NCI-H1436 treated with DMSO at 0.1 percent for 48 hours (cell line): ENCODE results near the gene SPSB4.

Experiments used
- DNase-seq: peaks from one replicate; lab custom pipeline; 2025; lab: John Stamatoyannopoulos, UW

The SPSB4 gene

DNA sequence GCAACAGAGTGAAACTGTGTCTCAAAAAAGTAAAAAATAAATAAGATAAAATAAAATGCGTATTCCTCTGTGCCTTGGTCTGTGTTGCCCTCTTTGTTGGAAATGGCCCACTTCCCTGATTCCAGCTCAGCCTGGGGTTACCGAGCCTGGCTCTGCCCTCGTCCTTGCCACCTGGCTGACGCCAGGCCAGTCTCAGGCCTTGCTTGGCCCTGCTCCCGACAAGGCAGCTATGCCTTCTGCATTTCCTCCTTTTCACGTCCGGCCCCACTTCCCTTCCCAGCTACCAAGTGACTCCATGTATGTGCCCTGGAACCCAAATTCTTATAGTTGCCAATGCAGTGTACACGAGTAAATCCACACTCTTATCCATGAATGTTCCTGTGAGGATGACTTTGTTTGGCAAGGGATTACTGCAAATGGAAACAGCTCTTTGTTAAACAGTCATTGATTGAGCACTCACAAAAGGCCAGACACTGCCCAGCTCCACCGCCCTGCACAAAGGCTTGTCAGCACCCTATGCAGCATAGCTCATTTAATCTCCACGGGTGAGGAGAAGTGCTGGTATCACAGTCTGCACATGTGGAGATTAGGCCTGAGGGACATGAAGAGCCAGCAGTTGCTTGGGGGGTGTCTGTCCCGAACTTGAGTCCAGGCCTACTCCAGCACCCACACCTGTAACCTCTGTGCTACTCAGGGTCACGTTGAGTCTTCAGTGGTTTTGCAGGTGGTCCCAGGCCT lies 25.1 kb downstream of the SPSB4 start:
- DNase-seq = no peak

DNA sequence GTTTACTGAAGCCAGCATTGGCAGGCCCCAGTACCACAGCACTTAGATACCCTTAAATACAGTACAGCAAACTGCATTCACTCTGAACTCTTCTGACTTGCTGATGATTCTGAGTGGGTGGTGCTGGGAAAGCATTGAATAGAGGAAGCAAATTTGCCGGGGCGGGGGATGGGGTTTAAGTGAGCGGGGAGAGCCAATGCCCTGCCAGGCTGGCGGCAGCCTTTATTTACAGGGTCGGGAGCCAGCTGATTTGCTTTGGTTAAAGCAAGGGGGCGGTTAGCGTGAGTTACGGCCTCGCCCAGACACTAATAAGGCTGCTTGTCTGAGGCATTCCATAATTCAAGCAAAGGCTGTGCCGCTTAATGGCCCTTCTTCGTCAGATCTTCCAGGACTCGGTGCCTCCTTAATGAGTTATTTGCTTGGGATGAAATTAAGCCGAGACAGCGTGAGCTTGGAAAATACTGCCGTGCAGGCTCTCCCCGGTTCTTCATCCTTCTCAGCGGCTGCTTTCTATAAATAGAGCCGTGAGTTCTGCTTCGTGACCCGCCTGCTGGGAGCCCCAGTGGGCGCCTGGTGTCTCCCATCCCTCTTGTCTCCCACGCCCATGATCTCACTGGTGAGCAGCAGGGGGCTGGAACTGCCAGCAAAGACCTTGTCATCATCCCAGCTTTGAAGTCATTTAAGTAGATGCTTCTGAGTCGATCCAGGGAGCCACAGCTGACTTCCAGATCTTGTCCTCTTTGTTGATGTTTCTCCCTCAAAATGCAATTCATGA lies 25.8 kb downstream of the SPSB4 start:
- peak; percentile 69 for DNase-seq

DNA sequence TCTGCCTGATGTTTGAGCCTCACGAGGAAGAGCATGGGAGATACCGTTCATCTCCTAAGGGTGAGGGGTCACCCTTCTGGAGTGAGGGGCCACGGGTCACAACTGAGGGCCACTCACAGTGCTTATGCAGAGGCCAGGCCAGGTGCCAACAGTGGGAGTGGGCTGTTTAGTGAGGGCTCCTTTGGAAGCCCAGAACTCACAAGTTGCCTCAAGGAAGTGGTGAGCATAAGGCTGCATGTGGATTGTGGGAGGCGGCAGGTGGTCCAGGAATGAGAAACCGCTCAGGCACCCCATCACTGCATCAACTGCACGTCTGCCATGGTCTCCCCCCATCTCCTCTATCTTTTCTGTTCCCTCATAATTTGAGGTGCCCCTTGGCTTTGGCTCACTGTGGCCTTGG lies 26.5 kb downstream of the SPSB4 start:
- no peak for DNase-seq

DNA sequence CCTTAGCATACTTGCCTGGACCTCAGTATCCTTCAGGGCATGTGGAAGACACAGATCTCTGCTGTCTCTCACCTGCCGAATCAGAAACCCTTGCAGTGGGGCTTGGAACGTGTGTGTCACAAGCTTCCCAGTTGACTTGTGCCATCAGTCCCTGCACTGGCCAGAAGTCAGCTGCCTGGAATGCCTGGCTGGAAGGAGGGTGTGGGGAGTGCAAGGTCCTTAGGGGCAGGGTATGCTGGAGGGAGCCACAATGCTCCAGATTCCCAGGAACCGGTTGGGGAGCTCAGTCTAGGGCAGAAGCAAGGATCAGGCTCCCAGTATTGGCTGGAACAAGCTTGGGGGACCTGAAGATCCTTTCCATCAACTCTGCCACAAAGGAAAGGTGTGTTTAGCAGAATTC lies 27.1 kb downstream of the SPSB4 start:
- DNase-seq = no peak

DNA sequence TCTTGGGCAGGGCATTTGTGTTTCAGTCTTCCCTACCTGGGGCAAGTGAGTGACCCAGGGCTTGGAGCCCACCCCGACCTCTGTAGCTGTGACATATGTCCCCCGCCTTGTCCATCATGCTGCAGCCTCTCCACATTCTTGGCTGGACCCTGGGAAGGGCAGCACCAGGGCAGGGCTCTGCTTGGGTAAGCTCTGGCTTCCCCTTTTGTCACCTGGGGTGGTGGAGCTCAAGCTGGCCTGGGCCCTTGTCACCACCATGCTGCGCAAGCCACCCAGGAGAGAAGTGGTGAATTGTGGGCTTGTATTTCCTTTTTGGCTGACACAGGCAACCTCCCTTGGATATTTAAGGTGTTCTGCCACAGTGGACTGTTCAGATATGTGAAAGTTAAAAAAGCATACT lies 29.3 kb downstream of the SPSB4 start:
- no peak for DNase-seq

DNA sequence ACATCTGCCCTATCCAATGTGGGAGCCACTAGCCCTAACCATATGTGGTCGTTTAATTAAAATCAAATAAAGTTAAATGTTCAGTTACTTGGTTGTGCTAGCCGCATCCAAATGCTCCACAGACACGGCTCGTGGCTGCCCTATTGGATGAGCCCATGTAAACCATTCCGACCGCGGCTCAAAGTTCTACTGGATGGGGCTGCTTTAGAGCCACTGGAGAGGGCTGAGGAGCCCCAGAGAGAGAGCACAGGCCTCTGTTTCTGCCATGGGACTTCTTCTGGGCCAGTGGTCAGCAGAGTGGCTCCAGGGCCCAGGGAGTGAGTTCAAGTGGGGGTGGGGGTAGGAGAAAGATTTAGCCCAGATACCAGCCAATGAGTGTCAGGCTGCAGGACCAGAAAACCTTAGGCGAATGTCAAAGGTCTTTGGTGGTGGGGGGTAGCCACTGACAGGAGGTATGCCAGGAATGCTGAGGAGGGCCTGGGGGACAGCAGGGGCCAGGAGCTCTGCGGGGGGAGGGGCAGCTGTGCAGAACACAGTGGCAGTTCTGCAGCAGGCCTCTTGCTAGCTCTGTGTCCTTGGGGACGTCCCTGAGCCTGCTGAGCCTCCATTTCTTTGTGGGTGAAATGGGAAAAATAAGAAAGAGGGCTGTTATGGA lies 30.1 kb downstream of the SPSB4 start:
- no peak for DNase-seq

DNA sequence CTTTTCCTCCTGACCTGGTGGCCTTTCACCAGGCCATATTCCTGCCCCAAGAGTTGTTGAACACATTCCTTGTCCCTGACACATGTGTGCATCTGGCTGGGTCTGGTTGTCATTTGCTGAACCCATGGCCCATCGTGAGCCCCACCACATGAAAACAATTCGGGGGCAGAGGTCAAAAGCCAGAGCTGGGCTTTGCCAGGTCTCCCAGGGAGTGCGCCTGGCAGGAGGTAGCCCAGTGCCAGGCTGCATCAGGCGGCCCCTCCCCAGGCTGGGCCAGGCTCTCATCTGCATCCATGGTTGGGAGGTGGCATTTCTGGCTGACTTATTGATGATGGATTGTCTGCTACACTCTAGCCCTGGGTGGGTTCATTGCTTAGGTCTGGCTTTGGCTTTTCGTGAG lies 30.9 kb downstream of the SPSB4 start:
- no peak for DNase-seq

DNA sequence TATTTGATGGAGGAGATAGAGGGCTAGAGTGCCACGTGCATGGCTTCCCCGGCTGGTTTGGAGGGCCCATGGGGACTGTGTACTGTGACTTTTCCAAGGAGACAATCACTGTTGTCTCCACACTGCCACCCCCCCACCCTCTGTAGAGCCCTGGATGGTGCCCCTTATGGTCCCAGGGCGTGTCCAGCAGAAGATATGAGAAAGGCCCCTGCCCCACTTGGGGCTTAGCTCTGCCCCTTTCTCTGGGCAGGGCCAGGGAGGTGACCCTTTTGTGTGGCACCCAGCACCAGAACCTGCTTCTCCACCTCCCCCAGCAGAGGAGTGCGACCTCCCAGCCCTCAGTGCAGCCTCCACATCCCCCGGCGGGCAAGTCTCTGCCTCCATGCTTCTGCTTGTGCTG lies 32.1 kb downstream of the SPSB4 start:
- no peak for DNase-seq

DNA sequence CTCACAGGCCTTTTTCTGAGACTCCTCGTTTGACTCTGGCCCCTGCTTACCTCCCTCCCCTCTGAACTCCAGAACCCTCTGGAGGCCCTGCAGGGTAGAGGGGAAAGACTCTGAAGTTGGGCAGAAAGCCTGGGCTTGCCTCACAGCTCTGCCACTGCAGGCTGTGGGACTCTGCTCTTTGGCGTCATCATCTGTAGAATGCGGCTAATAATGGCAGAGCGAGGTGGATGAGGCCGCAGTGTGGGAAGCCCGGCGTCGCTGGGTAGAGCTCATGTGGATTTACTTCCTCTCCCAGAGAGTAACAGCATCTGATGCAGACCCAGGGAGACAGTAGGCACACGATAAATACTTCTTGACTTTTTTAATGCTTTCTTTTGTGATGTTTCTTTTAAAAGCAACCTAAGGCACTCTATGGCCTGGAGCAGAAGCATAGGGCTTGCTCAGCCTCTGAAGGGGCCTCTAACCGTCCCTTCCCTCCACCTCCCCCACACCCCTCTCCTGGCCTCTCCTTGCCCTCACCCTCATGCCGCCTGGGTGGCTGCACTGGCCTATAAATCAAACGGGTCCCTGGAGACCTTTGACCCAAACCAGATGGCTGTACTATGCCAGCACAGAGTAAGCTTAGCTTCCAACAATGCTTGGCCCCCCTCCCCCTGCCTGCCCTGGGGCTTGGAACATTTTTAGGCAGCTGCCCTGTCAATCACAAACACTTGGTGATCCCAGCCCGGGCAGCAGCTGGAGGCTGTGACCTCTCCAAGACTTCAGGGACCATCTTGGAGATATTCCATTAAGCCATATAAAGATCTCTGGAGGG lies 32.9 kb downstream of the SPSB4 start:
- no peak for DNase-seq

DNA sequence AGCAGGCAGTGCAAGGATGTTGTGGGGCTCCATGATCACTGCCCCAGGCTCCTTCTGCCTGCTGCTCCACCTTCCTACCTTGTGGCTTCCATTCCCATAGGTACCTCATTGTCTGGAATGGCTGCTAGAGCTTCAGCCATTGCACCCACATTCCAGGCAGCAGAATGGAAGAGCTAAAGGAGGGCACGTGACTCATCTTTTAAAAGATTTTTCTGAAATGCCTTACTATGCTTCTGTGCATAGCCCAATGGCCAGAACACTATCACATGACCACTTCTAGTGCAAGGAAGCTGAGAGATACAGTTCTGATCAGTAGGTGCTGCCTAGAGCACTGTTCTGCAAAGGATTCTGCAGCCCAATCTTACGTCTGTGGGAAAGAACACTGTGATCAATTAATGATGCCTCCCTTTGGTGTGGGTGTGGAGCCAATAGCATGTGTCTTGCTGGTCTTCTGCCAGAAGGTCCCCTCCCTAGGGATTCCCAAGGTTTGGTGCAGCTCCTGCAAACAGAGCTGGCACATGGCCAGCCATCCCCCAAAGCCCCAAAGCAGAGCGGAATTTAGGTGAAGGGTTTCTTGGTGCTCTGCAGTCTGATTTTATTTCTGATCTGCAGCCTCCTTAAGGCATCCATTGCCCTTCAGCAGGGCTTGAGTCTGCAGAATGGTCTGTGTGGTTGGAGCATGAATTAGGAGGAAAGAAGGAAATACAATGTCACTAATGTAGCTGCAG lies 34.4 kb downstream of the SPSB4 start:
- DNase-seq = no peak

DNA sequence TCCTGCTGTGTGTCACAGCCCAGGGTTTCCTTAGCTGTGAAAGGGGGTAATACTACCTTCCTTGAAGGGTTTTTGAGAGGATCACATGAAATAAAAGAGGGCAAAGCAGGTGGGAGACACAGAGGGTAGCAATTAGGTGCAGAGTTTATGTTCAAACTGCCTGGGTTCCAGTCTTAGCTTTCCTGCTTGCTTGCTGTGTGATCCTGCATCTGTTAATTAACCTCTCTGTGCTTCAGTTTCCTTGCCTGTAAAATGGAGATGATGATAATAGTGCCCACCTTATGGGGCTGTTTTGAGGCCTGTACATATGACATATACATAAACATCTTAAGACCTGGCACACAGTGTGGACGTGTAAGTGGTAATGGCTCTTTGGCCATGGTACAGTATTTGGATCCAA lies 35.0 kb downstream of the SPSB4 start:
- no peak for DNase-seq

DNA sequence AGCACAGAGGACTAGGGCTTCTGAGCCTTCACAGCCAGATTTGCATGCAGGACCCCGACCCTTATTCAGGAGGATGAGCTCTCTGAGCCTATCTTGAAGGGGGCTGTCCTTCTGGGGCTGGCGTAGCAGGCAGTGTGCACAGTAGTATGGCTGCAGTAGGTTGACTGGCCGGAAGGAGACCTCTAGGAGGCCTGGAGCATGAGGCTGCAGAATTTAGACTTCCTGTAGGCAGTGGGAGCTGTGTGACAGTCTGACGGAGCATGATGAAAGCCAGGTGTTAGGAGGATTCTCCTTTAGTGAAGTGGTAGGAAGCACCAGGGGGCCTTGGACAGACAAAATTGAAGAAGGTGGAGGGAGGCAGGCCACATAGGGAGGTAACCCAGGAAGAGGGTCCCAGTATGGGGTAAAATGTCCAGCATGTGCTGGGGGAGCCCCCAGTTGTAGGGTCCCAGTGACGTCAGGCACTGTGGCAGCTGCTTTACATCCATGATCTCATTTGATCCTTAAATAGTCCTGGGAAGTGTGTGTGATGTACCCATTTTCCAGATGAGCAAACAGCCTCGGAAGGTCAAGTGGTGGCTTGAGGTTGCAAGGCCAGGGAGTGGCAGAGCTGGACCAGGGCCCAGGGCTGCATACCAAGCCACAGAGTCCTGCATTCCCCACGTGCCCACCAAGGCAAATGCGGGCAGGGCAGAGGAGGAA lies 36.1 kb downstream of the SPSB4 start:
- no peak for DNase-seq

DNA sequence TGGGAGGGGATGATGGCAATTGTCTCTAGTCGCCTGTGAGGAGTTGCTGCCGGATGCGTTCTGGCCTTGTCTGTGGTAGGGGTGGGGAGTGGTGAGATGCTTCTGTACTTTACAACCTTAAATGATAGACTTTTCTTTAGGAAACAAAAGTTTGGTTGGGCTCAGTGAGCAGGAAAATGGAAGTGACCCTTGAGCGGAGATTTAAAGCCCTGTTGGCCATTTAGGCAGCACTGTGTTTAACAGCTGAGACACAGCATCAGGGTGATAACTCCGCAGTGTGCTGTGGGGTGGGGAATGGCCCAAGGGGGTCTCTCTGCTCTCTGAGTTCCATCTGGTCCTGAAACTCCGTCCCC lies 36.6 kb downstream of the SPSB4 start:
- DNase-seq = no peak

DNA sequence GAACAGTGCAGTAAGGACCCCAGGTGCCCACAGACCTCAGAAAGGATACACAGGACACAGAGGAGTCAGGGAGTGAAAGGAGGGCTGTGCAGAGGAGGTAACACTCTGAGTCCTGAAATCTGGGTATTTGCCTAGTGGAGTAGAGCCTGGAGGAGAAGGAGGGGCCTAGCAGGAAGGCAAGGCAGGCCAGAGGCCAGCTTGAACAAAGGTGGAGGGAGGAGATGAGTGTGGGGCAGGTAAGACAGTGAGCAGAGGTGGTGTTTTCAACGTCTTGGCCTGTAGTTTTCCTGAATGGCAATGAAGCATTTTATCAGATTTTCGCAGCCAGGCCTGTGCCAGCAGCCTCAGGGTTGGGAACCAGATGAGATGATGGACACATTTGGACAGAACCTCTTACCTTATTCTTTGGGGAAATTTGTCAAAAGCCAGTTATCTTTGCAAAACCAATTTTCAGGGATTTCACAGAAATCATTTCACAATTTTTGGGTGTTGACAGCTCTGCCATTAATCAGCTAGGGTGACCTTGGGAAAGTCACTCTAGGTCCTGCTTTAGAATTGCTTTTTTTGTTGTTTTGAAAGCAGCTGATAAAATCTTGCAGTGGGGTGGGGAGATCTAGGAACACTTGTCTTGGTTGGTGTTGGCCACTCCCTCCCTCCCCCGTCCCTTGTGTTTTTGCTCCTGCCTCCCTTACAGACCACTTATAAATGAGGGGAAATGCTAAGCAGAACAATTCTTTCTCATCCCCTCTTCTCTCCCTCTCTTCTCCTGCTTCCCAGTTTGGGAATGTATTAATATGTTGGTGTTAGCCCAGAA lies 38.4 kb downstream of the SPSB4 start:
- no peak for DNase-seq

DNA sequence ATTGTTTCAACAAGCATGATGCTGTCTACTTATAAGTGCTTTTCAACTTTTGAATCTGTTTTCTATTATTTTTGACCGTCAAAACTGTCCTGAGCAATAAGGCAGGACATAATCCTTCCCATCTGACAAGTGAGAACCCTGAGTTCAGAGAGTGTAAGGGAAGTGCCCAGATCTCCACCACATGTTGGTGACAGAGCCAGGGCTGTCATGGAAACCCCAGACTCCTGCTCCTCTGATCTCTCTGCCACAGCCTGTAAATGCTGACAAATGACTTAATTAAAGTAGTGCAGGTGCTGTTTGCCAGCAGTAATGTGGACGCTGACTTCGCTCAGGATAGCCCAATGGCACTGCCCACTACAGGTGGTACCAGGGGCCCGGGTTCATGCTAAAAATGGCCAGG lies 40.3 kb downstream of the SPSB4 start:
- DNase-seq = no peak

DNA sequence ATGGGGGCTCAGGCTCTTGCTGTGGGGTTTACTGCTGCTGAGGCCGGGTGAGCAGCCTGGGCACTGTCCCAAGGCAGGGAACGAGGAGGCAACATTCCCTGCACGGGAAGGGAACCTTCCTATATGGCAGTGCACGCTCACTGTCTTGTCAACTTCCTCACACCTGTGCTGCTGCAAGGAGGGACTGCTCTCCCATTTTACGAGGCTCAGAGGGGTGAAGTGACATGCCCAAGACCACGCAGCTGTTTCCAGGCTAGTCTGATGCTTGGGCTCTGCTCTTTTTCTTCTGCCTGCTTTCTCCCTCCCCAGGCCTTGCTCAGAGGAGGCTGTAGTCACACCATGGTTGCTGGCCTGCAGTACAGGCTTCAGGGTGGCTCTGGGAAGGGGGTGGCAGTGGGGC lies 41.5 kb downstream of the SPSB4 start:
- DNase-seq = no peak

DNA sequence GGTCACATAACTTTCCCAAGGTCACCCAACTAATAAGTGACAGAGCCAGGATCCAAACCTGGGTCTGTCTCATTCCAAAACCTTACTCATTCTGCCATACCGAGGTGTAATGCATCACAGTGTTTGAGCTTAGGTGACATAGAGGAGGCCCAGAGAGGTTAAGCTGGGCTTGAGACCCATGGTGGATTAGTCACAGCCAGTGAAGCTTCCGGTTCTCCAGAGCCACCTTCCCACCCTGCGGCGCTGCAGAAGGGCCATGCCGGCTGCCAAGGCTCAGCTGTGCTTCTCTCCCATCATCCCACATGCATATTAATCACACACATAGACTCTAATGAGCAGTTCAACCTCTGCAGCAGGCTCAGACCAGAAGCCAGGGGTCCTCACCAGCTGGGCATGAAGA lies 42.2 kb downstream of the SPSB4 start:
- no peak for DNase-seq

DNA sequence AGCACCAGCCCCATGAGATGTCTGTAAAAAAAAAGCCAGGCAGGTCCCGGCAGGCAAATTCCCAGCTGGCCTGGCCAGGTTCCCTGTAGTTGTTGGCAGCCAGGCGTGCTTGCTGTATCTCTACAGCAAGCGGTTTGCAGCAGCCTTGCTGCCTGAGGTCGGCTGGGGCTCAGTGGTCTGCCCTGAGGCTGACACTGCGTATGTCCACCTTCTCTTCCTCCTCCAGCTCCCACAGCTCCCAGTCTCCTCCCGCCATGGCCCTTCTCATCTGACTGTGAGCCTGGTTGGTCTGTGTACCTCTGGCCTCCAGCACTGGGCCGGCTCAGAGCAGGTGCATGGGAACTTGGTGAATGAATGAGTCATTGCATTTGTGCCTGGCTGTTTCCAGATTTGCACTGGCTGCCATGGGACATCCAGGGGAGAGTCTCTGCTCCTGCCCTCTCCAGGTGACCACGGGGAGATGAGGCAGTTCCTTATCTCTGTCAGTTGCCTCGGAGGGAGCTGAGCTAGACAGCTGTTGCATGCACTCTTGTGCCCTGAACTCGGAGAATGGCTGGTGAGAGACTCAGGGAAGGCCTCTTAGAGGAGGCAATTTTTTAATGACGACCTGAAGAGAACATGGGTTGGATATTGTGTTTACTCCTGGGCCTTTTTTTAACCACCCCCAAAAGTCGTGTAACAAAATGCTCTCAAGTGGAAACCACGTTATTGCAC lies 43.0 kb downstream of the SPSB4 start:
- DNase-seq = no peak

DNA sequence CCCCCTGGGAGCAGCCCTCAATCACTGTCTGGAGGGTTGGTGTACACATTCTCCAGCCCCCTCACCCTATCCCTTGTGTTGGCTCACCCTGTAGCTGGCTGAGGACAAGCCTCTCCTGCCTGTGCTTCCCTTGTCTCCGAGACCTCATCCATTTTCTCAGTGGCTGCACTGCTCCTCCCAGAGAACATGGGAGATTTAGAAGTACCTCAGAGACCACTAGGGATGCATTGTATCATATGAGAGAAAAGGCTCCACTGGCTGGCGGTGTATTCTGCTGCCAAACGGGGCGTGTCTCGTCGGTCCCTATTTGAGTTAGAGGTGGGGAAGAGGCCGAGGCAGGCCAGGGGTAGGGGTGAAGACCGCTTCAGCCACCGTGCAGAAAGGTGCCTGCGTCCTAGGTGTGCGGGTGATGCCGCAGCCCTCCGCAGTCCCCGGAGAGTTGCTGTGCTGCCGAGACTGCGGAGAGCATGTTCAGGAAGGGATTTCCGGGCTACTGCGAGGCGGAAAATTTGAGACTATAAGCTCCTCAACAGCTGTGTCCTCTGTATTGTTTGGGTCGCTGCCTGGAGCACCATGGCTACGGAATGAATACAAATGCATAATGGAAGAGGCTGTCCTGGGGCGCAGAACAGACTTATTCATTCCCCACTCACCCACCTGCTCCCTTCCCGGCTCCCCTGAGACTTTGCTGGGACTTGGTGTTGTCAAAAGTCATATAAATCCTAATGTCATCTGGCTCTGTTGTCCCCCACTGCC lies 43.8 kb downstream of the SPSB4 start:
- DNase-seq = peak; percentile 45
